Mononuclear cell (primary cell): Measurements from ENCODE around the gene FBN2. TPM values are rescaled to one million over a fixed set of nuclear protein-coding genes. Genes with fewer than 3 reads are reported as not detected.

Experiments
- H3K27me3 ChIP-seq: 2 replicates; pipeline ENCODE4 v1.6.0; 2011; ENCODE audit warnings: low read length, control low read depth; ENCODE audit not compliant: insufficient read depth
- H3K4me1 ChIP-seq: 2 replicates; pipeline ENCODE4 v1.5.1; 2011; ENCODE audit warnings: mild to moderate bottlenecking, low read length, control low read depth; ENCODE audit not compliant: insufficient read depth
- H3K4me3 ChIP-seq: 2 replicates; pipeline ENCODE4 v1.5.1; 2011; ENCODE audit warnings: mild to moderate bottlenecking, low read length, moderate library complexity
- H3K9me3 ChIP-seq: 2 replicates; pipeline ENCODE4 v1.5.1; 2011; ENCODE audit warnings: low read depth, mild to moderate bottlenecking, control low read depth, low read length
- total RNA-seq: library from RNA; depleted of rRNA; stranded (reverse); fragments of >200 nt; gene quantifications from one replicate; pipeline ENCODE4 v1.2.3, GENCODE V29; 2012

The FBN2 gene
- total RNA-seq, 1 donor, result 5.1 TPM

- H3K4me1 ChIP-seq, result peaks cover 11% of the 10 kb centered on the region
- no peak overlapping the region for H3K4me3 ChIP-seq
- no peaks in the 10 kb centered on the region for H3K9me3 ChIP-seq
- no peaks in the 10 kb centered on the region for H3K27me3 ChIP-seq
Measured at GRCh38 chr5:128435861-128436260, 102.2 kb downstream of the FBN2 start.

GRCh38 chr5:128434993-128435392 is 103.1 kb downstream of the FBN2 start:
- Histone ChIP-seq H3K4me3 (no peak overlapping the region), H3K9me3 (no peaks in the 10 kb centered on the region), H3K27me3 (no peaks in the 10 kb centered on the region), H3K4me1 (peaks cover 11% of the 10 kb centered on the region)

- Histone ChIP-seq H3K27me3 (no peaks in the 10 kb centered on the region), H3K4me1 (peaks cover 11% of the 10 kb centered on the region), H3K4me3 (no peak overlapping the region), H3K9me3 (no peaks in the 10 kb centered on the region)
Measured at GRCh38 chr5:128432913-128433440, 105.1 kb downstream of the FBN2 start.

- peaks cover 6% of the 10 kb centered on the region for H3K4me1 ChIP-seq
- H3K4me3 ChIP-seq, result no peak overlapping the region
- H3K27me3 ChIP-seq, result no peaks in the 10 kb centered on the region
- no peaks in the 10 kb centered on the region for H3K9me3 ChIP-seq
Measured at GRCh38 chr5:128427921-128428320, 110.1 kb downstream of the FBN2 start.

- Histone ChIP-seq H3K9me3 (no peaks in the 10 kb centered on the region), H3K4me1 (no peaks in the 10 kb centered on the region), H3K4me3 (no peak overlapping the region), H3K27me3 (no peaks in the 10 kb centered on the region)
Measured at GRCh38 chr5:128426090-128426534, 111.9 kb downstream of the FBN2 start.

GRCh38 chr5:128424646-128425045 is 113.4 kb downstream of the FBN2 start:
- Histone ChIP-seq H3K27me3 (no peaks in the 10 kb centered on the region), H3K4me3 (no peak overlapping the region), H3K9me3 (no peaks in the 10 kb centered on the region), H3K4me1 (no peaks in the 10 kb centered on the region)

GRCh38 chr5:128422612-128423011 is 115.4 kb downstream of the FBN2 start:
- H3K4me3 ChIP-seq, result no peak overlapping the region
- no peaks in the 10 kb centered on the region for H3K9me3 ChIP-seq
- H3K27me3 ChIP-seq, result no peaks in the 10 kb centered on the region
- H3K4me1 ChIP-seq, result no peaks in the 10 kb centered on the region

GRCh38 chr5:128414469-128414868 is 123.6 kb downstream of the FBN2 start:
- Histone ChIP-seq H3K9me3 (no peaks in the 10 kb centered on the region), H3K27me3 (no peaks in the 10 kb centered on the region), H3K4me3 (no peak overlapping the region), H3K4me1 (no peaks in the 10 kb centered on the region)

- Histone ChIP-seq H3K9me3 (no peaks in the 10 kb centered on the region), H3K27me3 (no peaks in the 10 kb centered on the region), H3K4me1 (no peaks in the 10 kb centered on the region), H3K4me3 (no peak overlapping the region)
Measured at GRCh38 chr5:128413356-128413755, 124.7 kb downstream of the FBN2 start.

- H3K4me3 ChIP-seq, result no peak overlapping the region
- H3K4me1 ChIP-seq, result no peaks in the 10 kb centered on the region
- no peaks in the 10 kb centered on the region for H3K27me3 ChIP-seq
- H3K9me3 ChIP-seq, result no peaks in the 10 kb centered on the region
Measured at GRCh38 chr5:128412145-128412930, 125.7 kb downstream of the FBN2 start.

GRCh38 chr5:128409166-128409800 is 128.8 kb downstream of the FBN2 start:
- Histone ChIP-seq H3K4me3 (no peak overlapping the region), H3K27me3 (no peaks in the 10 kb centered on the region), H3K4me1 (no peaks in the 10 kb centered on the region), H3K9me3 (no peaks in the 10 kb centered on the region)

GRCh38 chr5:128408622-128409021 is 129.4 kb downstream of the FBN2 start:
- no peaks in the 10 kb centered on the region for H3K27me3 ChIP-seq
- H3K4me3 ChIP-seq, result no peak overlapping the region
- H3K9me3 ChIP-seq, result no peaks in the 10 kb centered on the region
- no peaks in the 10 kb centered on the region for H3K4me1 ChIP-seq

- Histone ChIP-seq H3K4me3 (no peak overlapping the region), H3K27me3 (no peaks in the 10 kb centered on the region), H3K4me1 (no peaks in the 10 kb centered on the region), H3K9me3 (no peaks in the 10 kb centered on the region)
Measured at GRCh38 chr5:128407944-128408343, 130.1 kb downstream of the FBN2 start.

GRCh38 chr5:128406803-128407202 is 131.2 kb downstream of the FBN2 start:
- Histone ChIP-seq H3K4me3 (no peak overlapping the region), H3K27me3 (no peaks in the 10 kb centered on the region), H3K9me3 (no peaks in the 10 kb centered on the region), H3K4me1 (no peaks in the 10 kb centered on the region)

GRCh38 chr5:128405159-128405558 is 132.9 kb downstream of the FBN2 start:
- H3K4me3 ChIP-seq, result no peak overlapping the region
- no peaks in the 10 kb centered on the region for H3K4me1 ChIP-seq
- no peaks in the 10 kb centered on the region for H3K9me3 ChIP-seq
- no peaks in the 10 kb centered on the region for H3K27me3 ChIP-seq
